Suprapubic skin (tissue), 4 donors: ENCODE results near the gene ZNF615.

ENCODE experiments used
- POLR2A ChIP-seq, 2 donors: fragments of 450-650 bp; IDR thresholded peaks; one replicate each; pipeline ENCODE4 v1.6.1; 2017; ENCODE audit warnings: antibody characterized with exemption in 2 of 2, mild to moderate bottlenecking in 2 of 2, moderate library complexity in 2 of 2
- POLR2AphosphoS5 ChIP-seq, 3 donors: sonication (generic); formaldehyde crosslinking; IDR thresholded peaks; one replicate each; pipeline ENCODE4 v1.6.1; 2017; ENCODE audit warnings: antibody characterized with exemption in 3 of 3
- TF ChIP-seq, protein P1 (sequence below), 2 donors: fragments of 200-600 bp in 1 of 2; fragments of 450-650 bp in 1 of 2; sonication (generic) in 1 of 2; IDR thresholded peaks; one replicate each; pipeline ENCODE4 v1.5.1; 2016 to 2019; ENCODE audit warnings: antibody characterized with exemption in 2 of 2, mild to moderate bottlenecking in 1 of 2, moderate library complexity in 1 of 2

- TF ChIP-seq, protein P1, sequence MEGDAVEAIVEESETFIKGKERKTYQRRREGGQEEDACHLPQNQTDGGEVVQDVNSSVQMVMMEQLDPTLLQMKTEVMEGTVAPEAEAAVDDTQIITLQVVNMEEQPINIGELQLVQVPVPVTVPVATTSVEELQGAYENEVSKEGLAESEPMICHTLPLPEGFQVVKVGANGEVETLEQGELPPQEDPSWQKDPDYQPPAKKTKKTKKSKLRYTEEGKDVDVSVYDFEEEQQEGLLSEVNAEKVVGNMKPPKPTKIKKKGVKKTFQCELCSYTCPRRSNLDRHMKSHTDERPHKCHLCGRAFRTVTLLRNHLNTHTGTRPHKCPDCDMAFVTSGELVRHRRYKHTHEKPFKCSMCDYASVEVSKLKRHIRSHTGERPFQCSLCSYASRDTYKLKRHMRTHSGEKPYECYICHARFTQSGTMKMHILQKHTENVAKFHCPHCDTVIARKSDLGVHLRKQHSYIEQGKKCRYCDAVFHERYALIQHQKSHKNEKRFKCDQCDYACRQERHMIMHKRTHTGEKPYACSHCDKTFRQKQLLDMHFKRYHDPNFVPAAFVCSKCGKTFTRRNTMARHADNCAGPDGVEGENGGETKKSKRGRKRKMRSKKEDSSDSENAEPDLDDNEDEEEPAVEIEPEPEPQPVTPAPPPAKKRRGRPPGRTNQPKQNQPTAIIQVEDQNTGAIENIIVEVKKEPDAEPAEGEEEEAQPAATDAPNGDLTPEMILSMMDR (IDR thresholded peaks at IDR 0.05), result no peak
- TF ChIP-seq POLR2AphosphoS5 (IDR thresholded peaks at IDR 0.05) (no peak), POLR2A (IDR thresholded peaks at IDR 0.05) (no peak)
Observed at GRCh38 chr19:52020506-52020905, 12.5 kb upstream of the ZNF615 start.
